WTC11 (cell line): ENCODE results near the gene LONP2.

Source experiments
- ATF2 ChIP-seq: sonication (generic); formaldehyde crosslinking; IDR thresholded peaks from 2 replicates; pipeline ENCODE4 v1.8.1; 2022; ENCODE audit warnings: low read depth, missing genetic modification reagents, borderline replicate concordance
- ETV6 ChIP-seq: sonication (generic); formaldehyde crosslinking; IDR thresholded peaks from 2 replicates; pipeline ENCODE4 v1.8.1; 2022; ENCODE audit warnings: mild to moderate bottlenecking, missing genetic modification reagents
- FOXJ3 ChIP-seq: sonication (generic); formaldehyde crosslinking; IDR thresholded peaks from 2 replicates; pipeline ENCODE4 v1.9.0; 2021; ENCODE audit warnings: missing genetic modification reagents, mild to moderate bottlenecking, borderline replicate concordance
- NR1H2 ChIP-seq: sonication (generic); formaldehyde crosslinking; IDR thresholded peaks from 2 replicates; pipeline ENCODE4 v1.9.0; 2021; ENCODE audit warnings: mild to moderate bottlenecking, moderate library complexity, missing genetic modification reagents
- PREB ChIP-seq: sonication (generic); formaldehyde crosslinking; IDR thresholded peaks from 2 replicates; pipeline ENCODE4 v1.8.1; 2022; ENCODE audit warnings: mild to moderate bottlenecking, missing genetic modification reagents, moderate library complexity, borderline replicate concordance
- SMAD3 ChIP-seq: sonication (generic); formaldehyde crosslinking; IDR thresholded peaks from 2 replicates; pipeline ENCODE4 v1.8.0; 2022; ENCODE audit warnings: missing genetic modification reagents, mild to moderate bottlenecking, borderline replicate concordance
- STAT6 ChIP-seq: sonication (generic); formaldehyde crosslinking; conservative IDR thresholded peaks from 2 replicates; pipeline ENCODE4 v1.8.1; 2023; ENCODE audit warnings: mild to moderate bottlenecking, low read depth, missing genetic modification reagents, moderate library complexity
- ZNF532 ChIP-seq: fragments of 250-450 bp; sonication (Bioruptor Pico); IDR thresholded peaks from 2 replicates; pipeline ENCODE4 v1.9.0; 2021; ENCODE audit warnings: mild to moderate bottlenecking, borderline replicate concordance
- TF ChIP-seq, protein P1 (sequence below): fragments of 250-450 bp; sonication (Bioruptor Pico); IDR thresholded peaks from 2 replicates; pipeline ENCODE4 v2.1.2; 2022; ENCODE audit warnings: mild to moderate bottlenecking, moderate library complexity
- TF ChIP-seq, protein P2 (sequence below): fragments of 200-600 bp; IDR thresholded peaks from 2 replicates; pipeline ENCODE4 v1.8.0; 2022; ENCODE audit warnings: antibody characterized with exemption
- TF ChIP-seq, protein P3 (sequence below): sonication (generic); formaldehyde crosslinking; IDR thresholded peaks from 2 replicates; pipeline ENCODE4 v1.8.0; 2022; ENCODE audit warnings: mild to moderate bottlenecking, missing genetic modification reagents

DNA sequence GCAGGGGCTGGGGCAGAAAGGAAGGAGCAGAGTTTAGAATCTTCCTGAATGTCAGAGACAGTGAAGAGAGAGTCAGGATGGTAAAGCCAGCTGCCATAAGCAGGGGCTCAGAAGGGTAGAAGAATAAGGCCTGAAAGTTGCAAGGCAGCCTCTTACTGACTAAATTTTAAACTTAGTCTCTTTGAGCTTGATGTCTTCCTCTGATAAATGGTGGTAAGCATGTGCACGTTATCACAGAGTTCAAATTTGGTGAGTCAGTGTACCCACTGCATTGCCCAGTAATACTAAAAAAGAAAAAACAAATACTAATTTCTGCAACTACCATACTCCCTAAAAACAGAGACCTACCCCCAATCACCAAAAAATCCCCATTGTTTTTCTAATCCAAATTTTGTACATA, 96.0 kb downstream of the LONP2 start:
- TF ChIP-seq SMAD3 (CRISPR knock-in tag), result no peak
- TF ChIP-seq NR1H2, result no peak
- TF ChIP-seq, protein P1, sequence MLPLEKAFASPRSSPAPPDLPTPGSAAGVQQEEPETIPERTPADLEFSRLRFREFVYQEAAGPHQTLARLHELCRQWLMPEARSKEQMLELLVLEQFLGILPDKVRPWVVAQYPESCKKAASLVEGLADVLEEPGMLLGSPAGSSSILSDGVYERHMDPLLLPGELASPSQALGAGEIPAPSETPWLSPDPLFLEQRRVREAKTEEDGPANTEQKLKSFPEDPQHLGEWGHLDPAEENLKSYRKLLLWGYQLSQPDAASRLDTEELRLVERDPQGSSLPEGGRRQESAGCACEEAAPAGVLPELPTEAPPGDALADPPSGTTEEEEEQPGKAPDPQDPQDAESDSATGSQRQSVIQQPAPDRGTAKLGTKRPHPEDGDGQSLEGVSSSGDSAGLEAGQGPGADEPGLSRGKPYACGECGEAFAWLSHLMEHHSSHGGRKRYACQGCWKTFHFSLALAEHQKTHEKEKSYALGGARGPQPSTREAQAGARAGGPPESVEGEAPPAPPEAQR (CRISPR knock-in tag), result no peak
- TF ChIP-seq, protein P2, sequence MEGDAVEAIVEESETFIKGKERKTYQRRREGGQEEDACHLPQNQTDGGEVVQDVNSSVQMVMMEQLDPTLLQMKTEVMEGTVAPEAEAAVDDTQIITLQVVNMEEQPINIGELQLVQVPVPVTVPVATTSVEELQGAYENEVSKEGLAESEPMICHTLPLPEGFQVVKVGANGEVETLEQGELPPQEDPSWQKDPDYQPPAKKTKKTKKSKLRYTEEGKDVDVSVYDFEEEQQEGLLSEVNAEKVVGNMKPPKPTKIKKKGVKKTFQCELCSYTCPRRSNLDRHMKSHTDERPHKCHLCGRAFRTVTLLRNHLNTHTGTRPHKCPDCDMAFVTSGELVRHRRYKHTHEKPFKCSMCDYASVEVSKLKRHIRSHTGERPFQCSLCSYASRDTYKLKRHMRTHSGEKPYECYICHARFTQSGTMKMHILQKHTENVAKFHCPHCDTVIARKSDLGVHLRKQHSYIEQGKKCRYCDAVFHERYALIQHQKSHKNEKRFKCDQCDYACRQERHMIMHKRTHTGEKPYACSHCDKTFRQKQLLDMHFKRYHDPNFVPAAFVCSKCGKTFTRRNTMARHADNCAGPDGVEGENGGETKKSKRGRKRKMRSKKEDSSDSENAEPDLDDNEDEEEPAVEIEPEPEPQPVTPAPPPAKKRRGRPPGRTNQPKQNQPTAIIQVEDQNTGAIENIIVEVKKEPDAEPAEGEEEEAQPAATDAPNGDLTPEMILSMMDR, result no peak
- TF ChIP-seq, protein P3, sequence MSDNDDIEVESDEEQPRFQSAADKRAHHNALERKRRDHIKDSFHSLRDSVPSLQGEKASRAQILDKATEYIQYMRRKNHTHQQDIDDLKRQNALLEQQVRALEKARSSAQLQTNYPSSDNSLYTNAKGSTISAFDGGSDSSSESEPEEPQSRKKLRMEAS (CRISPR knock-in tag), result no peak
- TF ChIP-seq ZNF532 (CRISPR knock-in tag), result no peak
- TF ChIP-seq ATF2, result no peak
- no peak for TF ChIP-seq PREB
- TF ChIP-seq STAT6, result no peak
- TF ChIP-seq FOXJ3 (CRISPR knock-in tag), result no peak
- TF ChIP-seq ETV6 (CRISPR knock-in tag), result no peak
